Activated naive CD4-positive, alpha-beta T cell treated with anti-CD3 and anti-CD28 coated beads, Interleukin-2, amount 50 U/mL, for 16 hours (primary cell): Measurements from ENCODE around the gene WNT5B.
"Not testable (repeated sequence)": the region's sequence is repeated elsewhere in the genome, so short reads cannot be mapped to it uniquely, and the experiment has no call there.

ENCODE experiments used
- DNase-seq: peaks from one replicate; pipeline ENCODE4 v3.0.0-alpha.2; 2020

The WNT5B gene

DNA sequence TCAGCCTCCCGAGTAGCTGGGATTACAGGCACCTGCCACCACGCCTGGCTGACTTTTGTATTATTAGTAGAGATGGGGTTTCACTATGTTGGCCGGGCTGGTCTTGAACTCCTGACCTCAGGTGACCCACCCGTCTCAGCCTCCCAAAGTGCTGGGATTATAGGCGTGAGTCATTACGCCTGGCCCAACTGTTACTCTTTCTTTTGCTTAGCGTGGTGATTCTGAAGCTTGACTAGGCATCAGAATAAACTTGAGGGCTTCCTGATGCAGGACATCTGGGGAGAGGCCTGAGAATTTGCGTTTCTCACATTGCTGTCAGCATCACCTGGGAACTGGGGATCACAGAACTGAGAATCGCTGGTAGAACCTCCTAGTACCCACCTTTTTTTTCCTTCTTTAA, 26.3 kb upstream of the WNT5B start:
- not testable (repeated sequence) for DNase-seq

- no peak for DNase-seq
Observed at GRCh38 chr12:1603269-1603993, 25.6 kb upstream of the WNT5B start.

DNA sequence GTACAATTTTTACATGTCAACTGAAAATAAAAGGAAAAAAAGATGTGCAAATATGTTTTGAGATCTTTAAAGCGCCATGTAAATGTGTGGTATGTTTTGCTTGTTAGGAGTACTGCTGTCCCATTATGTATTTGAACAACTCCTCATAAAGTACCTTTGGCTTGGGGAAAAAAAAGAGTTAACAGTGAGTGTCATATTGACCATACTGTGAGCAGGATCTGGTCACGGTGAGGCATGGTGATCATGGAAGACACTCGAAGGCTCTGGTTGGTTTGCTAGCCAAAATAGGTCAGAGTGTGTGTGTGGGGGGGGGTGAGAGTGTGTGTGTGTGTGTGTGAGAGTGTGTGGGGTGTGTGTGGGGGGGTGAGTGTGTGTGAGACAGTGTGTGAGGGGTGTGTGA, 24.6 kb upstream of the WNT5B start:
- no peak for DNase-seq

DNA sequence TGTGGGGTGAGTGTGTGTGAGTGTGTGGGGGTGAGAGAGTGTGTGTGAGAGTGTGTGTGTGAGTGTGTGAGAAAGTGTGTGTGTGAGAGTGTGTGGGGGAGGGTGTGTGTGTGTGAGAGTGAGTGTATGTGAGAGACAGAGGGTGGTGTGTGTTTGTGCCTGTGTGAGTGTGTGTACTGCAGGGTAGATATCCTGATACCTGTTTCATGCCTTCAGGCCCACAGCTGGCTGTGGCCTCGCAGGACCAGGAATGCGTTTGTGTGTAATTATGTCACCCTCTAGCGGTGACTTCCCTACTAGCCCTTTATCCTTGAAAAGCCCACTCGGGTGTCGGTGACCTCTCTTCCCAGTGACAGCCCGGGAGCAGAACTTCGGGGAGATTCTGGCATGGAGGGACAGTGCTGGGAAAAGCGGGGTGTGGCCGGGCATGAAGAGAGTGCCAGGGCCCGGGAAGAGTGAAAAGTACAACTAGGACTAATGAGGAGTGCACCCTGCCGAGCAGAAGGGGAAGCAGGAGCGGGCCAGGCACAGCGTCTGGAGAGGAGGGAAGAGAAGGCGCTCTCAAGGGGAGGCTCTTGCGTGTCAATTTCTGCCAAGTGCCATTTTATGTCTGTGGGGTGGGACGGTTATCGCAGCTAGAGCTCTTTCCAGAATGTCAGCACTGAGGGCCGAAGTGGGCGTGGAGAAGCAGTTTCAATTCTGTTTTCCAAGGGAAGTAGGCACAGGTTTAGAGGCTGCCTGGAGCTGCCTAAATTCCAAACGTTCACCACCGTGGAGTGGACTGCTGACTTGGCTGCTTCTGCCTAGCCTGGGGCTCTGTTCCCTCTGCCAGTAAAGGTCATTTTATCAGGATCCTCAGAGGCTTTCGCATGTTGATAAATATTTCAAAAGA, 23.7 kb upstream of the WNT5B start:
- DNase-seq: peak; percentile 49

DNA sequence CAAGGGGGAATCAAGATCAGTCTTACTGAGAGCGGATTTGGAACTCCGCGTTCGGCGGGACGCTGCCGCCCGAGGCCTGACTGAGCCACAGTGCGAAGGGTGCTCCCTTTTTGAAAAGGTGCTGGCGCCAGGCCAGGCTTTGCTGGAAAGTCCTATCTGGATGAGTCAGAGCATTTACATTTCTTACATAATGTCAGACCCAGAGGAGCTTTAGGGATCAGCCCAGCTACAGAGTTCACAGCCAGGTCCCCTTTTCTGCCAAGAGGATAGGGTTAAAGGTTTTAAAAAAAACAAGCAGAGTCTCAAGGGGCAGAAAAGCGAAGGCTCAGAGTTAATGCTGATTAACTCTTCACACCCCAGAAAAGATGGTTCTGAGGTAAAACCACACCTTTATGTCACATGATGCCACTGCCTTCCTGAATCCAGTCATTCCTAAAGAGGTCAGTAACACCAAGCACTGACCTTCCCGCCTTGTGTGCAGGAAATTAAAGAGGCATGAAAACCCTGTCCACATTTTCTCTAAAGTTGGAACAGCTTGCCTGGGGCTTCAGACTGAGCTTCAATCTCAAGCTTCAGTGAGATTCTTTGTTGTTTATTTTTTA, 22.9 kb upstream of the WNT5B start:
- peak; percentile 86 for DNase-seq

DNA sequence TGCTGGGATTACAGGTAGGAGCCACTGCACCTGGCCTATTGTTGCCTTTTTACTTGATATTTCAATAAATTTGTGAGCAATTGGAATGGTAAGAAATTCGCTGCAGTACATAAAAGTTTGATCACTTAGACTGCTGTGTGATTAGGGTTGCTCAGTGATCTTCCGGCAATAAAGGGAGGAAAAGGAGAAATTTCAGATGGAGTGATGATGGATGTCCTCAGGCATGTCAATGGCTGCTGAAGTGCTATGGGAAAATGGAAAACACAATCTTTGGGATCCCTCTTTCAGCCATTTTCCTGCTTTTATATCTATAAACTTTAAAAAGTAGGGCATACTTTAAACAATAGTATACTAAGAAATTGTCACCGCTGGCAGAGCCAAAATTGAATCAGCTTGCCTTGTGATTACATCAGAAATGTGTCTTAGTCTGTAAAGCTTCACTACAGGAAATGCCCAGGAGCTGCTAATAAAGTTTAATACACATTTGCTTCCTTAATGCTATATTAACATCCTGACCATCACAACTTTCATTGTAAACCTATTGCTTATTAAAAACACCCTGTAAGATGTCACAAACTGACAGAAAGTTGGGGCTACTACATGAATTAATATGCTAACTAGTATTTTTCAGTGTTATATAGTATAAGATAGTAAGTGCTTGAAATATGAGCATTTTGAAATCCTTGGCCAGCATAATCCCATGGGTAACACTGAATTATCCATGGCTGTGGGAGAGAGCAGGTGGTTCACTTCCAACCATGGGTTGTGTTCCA, 20.9 kb upstream of the WNT5B start:
- DNase-seq: no peak

GRCh38 chr12:1608713-1609119, 20.3 kb upstream of the WNT5B start:
- DNase-seq: no peak

DNA sequence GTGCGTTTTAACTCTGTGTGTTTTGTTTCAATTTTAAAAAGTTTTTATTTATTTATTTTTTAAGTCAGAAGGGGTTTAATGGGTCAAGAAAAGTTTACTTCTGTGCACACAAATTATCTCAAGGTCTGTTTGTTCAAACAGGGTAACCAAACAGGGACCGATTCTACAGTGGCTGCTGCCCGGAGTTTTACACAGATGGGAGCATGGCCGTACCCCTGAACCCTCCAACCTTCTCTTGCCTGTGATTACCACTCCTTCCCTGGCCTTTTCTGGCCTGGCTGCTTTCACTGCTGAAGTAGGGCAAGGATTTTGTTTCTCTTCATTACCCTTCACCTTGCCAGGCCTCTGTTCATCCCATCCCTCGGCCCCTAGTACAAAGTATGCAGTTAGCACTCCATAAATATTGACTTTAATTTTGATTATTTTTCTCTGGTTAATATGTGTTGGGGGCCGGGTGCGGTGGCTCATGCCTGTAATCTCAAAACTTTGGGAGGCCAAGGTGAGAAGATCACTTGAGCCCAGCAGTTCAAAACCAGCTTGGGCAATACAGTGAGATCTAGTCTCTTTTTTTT, 18.9 kb upstream of the WNT5B start:
- no peak for DNase-seq

- no peak for DNase-seq
Observed at GRCh38 chr12:1611803-1612572, 17.0 kb upstream of the WNT5B start.

DNA sequence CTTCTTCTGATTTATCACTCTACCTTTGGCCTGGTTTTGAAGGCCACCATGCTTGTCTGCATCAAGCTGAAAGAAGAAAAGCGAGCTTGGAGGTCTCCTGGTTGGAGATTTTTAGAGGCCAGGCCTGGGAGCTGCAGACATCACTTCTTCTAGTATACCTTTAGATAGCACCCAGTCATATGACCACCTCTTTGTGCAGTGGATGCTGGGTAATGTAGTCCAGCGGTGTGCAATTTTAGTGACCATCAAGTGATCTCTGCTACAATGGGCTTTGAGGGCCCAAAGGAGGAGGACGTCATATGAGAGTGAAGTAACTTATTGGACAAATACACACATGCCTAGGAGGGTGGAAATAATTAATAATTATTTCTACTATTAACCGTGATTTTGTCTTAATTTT, 15.2 kb upstream of the WNT5B start:
- DNase-seq: no peak

DNA sequence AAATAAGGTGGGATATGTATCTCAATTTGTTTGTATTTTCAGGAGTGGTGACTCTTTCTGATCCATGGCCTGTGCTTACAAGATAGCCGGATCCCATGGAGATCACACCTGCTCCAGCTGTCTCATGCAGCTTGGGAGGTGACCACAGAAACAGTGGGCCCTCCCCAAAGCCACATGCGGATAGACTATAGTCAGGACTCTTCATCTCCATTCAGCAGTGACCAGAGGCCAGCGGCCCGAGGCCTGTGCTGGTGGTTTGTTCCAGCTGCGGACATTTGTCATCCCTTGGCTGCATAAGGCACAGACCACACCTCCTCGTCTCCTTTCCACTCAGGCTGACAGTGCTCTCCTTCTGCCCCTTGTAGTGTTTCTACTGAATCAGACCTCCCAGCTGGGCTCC, 14.7 kb upstream of the WNT5B start:
- DNase-seq: no peak

GRCh38 chr12:1616233-1617066, 12.6 kb upstream of the WNT5B start:
- DNase-seq: no peak

DNA sequence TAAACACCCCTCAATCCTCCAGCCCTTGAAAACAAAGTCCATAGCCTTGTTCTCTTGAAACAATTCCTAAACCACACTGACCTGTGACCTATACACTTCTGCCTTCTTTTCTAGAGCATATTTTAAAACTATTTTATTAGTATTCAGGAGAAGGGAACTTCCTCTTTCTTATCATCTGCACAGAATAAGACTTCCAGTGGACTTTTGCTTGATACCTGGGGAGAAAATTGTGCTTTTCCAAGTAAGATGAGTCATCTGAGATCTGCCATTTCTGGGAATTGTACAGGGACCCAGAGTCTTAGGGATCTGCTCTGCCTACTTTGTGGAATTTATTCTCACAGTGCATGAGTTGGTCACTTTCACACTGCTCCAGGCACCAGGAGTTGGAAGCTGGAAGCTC, 10.5 kb upstream of the WNT5B start:
- no peak for DNase-seq

DNA sequence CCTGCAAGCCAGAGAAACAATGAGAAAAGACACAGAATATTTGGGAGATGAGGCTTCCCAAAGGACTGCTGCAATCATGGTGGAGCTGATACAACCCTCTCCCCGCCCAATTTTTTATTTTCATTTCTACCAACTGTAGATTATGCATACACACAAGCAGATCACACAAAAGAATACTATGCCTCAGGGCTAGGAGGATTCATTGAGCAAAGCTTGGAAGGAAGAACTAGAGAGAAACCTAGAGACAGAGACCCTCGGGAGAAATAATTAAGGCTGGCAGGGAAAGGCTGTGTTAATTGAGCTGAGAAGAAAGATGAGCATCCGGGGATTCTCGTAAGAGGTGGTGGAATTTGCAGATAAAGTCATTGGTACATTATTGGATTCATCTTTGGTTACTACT, 9.9 kb upstream of the WNT5B start:
- DNase-seq: no peak

GRCh38 chr12:1619587-1619986, 9.4 kb upstream of the WNT5B start:
- no peak for DNase-seq

DNA sequence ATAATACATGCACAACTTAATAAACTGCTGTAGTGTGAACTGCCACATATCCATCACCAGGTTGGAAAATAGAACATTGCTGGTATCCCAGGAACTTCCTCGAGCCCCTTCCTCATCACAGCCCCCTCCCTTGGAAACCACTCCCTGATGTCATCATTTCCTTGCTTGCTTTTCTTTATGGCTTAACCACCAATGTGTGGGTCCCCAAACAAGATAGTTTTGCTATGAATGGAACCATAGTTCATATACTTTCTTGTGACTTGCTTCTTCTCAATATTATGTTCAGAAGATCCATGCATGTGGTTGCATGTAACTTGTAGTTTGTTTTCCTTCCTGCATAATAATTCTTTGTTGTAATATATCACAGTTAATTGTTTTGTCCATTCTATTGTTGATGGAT, 8.9 kb upstream of the WNT5B start:
- no peak for DNase-seq

- DNase-seq: no peak
Observed at GRCh38 chr12:1622406-1622805, 6.6 kb upstream of the WNT5B start.

DNA sequence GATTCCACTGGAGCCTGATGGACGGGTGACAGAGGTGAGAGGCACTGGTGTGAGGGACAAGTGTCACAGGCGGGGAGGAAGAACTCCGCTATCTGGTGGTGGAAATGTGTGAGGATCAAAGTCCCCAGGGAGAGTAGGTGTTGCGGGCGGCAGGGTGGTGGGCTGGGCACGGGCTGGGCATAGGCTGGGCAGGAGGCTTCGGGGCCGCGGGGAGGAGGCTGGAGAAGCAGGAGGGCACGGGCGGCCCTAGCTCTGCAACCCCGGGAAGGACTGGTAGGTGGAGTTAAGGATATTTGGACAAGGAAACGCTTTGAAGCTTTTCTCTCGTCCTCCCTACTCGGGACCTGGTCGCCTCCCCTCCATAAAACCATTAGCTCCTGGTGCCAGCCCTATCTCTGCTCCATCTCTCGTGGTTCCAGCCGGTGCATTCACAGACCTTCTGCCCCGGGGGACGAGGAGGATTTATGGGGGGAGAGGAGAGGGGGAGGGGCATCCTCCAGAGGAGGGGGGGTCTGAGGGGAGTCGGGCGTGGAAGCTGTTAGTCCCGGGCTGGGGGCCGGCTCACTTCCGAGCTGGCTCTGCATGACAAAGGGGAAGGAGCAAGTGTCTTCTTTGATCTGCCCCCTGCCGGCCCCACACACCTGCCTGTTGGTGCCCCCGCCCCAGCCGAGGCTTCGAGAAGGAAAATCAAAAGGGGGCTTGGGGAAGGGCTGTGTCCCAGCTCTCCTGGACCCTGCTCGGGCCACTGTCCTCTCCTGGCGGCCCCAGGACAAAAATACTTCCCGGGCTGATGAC, 504 bp downstream of the WNT5B start:
- no peak for DNase-seq

GRCh38 chr12:1630133-1630826, 1.2 kb downstream of the WNT5B start:
- DNase-seq: peak; percentile 29
